Measurements from ENCODE around the gene STX12. TPM values are rescaled to one million over a fixed set of nuclear protein-coding genes. Genes with fewer than 3 reads are reported as not detected.

The STX12 gene
- polyA plus RNA-seq, 1 of the 3 experiments (the other 2 are of a cell fraction): 12.9 TPM

DNA sequence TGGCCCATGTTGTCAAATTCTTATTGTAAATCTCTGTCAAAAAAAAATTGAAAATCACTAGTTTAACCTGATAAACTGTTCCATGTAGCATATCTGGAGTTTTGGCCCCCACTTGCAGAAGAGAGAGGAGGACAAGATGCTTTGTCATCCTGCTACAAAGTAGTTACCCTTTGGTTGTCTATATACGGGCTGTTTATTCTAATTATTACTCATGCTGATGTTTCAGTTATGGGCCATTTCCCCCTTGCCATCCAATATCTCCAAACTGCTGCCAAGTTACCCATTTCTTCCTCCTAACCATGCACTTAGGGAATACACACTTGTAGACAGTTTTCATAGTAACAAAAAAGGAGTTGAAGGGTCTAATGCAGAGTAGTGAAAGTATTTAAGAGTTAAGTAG is 22.6 kb downstream of the STX12 start:
- TF ChIP-seq FOSL2 (IDR thresholded peaks at IDR 0.05; ENCODE audit: borderline replicate concordance, low read depth) (no peak), TEAD4 (IDR thresholded peaks at IDR 0.05; ENCODE audit: borderline replicate concordance, insufficient read depth) (no peak), NRF1 (IDR thresholded peaks at IDR 0.05; ENCODE audit: low read depth, low read length) (no peak), RCOR1 (IDR thresholded peaks at IDR 0.05; ENCODE audit: low read length) (no peak), PBX3 (IDR thresholded peaks at IDR 0.05) (no peak), RAD21 (IDR thresholded peaks at IDR 0.05; ENCODE audit: low read length) (no peak), GABPA (IDR thresholded peaks at IDR 0.05; ENCODE audit: low read depth) (no peak), SIN3A (IDR thresholded peaks at IDR 0.05; ENCODE audit: borderline replicate concordance, low read depth, low read length) (no peak), TAF1 (IDR thresholded peaks at IDR 0.05; ENCODE audit: borderline replicate concordance, low read depth, low read length) (no peak), FOXM1 (IDR thresholded peaks at IDR 0.05; ENCODE audit: low read depth) (no peak), MAX (IDR thresholded peaks at IDR 0.05; ENCODE audit: low read depth) (no peak), CHD2 (IDR thresholded peaks at IDR 0.05; ENCODE audit: low read length, partially characterized antibody) (no peak), MEF2A (IDR thresholded peaks at IDR 0.05; ENCODE audit: borderline replicate concordance, low read depth) (no peak)
- TF ChIP-seq, protein P1, sequence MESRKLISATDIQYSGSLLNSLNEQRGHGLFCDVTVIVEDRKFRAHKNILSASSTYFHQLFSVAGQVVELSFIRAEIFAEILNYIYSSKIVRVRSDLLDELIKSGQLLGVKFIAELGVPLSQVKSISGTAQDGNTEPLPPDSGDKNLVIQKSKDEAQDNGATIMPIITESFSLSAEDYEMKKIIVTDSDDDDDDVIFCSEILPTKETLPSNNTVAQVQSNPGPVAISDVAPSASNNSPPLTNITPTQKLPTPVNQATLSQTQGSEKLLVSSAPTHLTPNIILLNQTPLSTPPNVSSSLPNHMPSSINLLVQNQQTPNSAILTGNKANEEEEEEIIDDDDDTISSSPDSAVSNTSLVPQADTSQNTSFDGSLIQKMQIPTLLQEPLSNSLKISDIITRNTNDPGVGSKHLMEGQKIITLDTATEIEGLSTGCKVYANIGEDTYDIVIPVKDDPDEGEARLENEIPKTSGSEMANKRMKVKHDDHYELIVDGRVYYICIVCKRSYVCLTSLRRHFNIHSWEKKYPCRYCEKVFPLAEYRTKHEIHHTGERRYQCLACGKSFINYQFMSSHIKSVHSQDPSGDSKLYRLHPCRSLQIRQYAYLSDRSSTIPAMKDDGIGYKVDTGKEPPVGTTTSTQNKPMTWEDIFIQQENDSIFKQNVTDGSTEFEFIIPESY (IDR thresholded peaks at IDR 0.05; ENCODE audit: borderline replicate concordance, low read depth): no peak
- Histone ChIP-seq H3K9me2 (no peaks in the 10 kb centered on the region), H3K79me2 (ENCODE audit: insufficient read depth) (peaks cover 3% of the 10 kb centered on the region; the same call in 1 of the 2 replicates), H3K4me3 (ENCODE audit: low read depth in 2 of 2, low read length in 1 of 2) (no peak overlapping the region), H3K9ac (no peak overlapping the region), H3K4me2 (no peak overlapping the region), H2AFZ (ENCODE audit: low read depth) (no peak overlapping the region), H3K4me1 (ENCODE audit: control insufficient read depth in 1 of 2, insufficient read depth in 2 of 2, low read depth in 1 of 2, low read length in 1 of 2) (no peaks in the 10 kb centered on the region), H3K9me3 (no peaks in the 10 kb centered on the region), H4K20me1 (ENCODE audit: insufficient read depth) (no peaks in the 10 kb centered on the region), H3K27ac (ENCODE audit: low read depth in 2 of 2, low read length in 1 of 2) (no peak overlapping the region), H3F3A (replicated peaks; ENCODE audit: insufficient read depth) (no peaks in the 10 kb centered on the region), H3K27me3 (ENCODE audit: insufficient read depth) (no peaks in the 10 kb centered on the region), H3K36me3 (replicated peaks in 1 of 2; ENCODE audit: control insufficient read depth in 1 of 2, insufficient read depth in 2 of 2, low read length in 1 of 2) (peaks cover 24 to 49% of the 10 kb centered on the region in 2 experiments)
- WGBS (ENCODE audit: low lambda C conversion rate): 88% methylated on average over 1 of the region's 1 CpG
- ChIA-PET POLR2A (no interaction called here), CTCF (no interaction called here)
- DNase-seq: no peak

GRCh38 chr1:27804791-27805190 is 31.8 kb downstream of the STX12 start:
- Histone ChIP-seq H3F3A (replicated peaks; ENCODE audit: insufficient read depth) (peaks cover 10% of the 10 kb centered on the region), H3K9me3 (no peaks in the 10 kb centered on the region), H3K27me3 (ENCODE audit: insufficient read depth) (no peaks in the 10 kb centered on the region), H2AFZ (ENCODE audit: low read depth) (no peak overlapping the region), H3K4me1 (ENCODE audit: control insufficient read depth in 1 of 2, insufficient read depth in 2 of 2, low read depth in 1 of 2, low read length in 1 of 2) (no peaks in the 10 kb centered on the region), H3K27ac (ENCODE audit: low read depth in 2 of 2, low read length in 1 of 2) (no peak overlapping the region), H3K9ac (no peak overlapping the region), H3K9me2 (no peaks in the 10 kb centered on the region), H3K4me2 (no peak overlapping the region), H3K36me3 (replicated peaks in 1 of 2; ENCODE audit: control insufficient read depth in 1 of 2, insufficient read depth in 2 of 2, low read length in 1 of 2) (peaks cover 35 to 48% of the 10 kb centered on the region in 2 experiments), H3K4me3 (ENCODE audit: low read depth in 2 of 2, low read length in 1 of 2) (no peak overlapping the region), H4K20me1 (ENCODE audit: insufficient read depth) (no peaks in the 10 kb centered on the region), H3K79me2 (ENCODE audit: insufficient read depth) (no peaks in the 10 kb centered on the region)
- POLR2A ChIA-PET: no interaction called here
- DNase-seq: no peak
- WGBS (ENCODE audit: low lambda C conversion rate): 95% methylated on average over 5 of the region's 5 CpGs
- CTCF ChIA-PET: interaction anchor here (1.4 kb wide), 1 partner anchor 79 kb away, joined by 4 read pairs; the partner anchor contains the start of gene FAM76A
- TF ChIP-seq ELF1 (IDR thresholded peaks at IDR 0.05) (no peak), GABPA (IDR thresholded peaks at IDR 0.05; ENCODE audit: low read depth) (no peak), PBX3 (IDR thresholded peaks at IDR 0.05) (no peak), TCF12 (IDR thresholded peaks at IDR 0.05) (no peak), MAX (IDR thresholded peaks at IDR 0.05; ENCODE audit: low read depth) (no peak)

Data from SK-N-SH (cell line).